Endometrial microvascular endothelial cells (primary cell): Measurements from ENCODE around the gene TRAPPC6A. TPM values are rescaled to one million over a fixed set of nuclear protein-coding genes. Genes with fewer than 3 reads are reported as not detected.

Experiments
- in situ Hi-C: cut with HindIII; loops from 2 replicates; pipeline ENCODE4 v1.10.0; 2017; ENCODE audit warnings: low sequenced_read_pairs, low pct_unique_long_range_greater_than_20kb; ENCODE audit errors: inconsistent ontology term
- total RNA-seq: library from RNA; depleted of rRNA; stranded (reverse); fragments of >200 nt; gene quantifications from one replicate; pipeline ENCODE4 v1.2.3, GENCODE V29; 2015; ENCODE audit errors: inconsistent ontology term

TRAPPC6A gene
- total RNA-seq, 1 donor from 2014 or later, result 8.8 TPM

- in situ Hi-C loops, result no loop called here
Measured at GRCh38 chr19:45166723-45167252, 11.2 kb downstream of the TRAPPC6A start.

DNA sequence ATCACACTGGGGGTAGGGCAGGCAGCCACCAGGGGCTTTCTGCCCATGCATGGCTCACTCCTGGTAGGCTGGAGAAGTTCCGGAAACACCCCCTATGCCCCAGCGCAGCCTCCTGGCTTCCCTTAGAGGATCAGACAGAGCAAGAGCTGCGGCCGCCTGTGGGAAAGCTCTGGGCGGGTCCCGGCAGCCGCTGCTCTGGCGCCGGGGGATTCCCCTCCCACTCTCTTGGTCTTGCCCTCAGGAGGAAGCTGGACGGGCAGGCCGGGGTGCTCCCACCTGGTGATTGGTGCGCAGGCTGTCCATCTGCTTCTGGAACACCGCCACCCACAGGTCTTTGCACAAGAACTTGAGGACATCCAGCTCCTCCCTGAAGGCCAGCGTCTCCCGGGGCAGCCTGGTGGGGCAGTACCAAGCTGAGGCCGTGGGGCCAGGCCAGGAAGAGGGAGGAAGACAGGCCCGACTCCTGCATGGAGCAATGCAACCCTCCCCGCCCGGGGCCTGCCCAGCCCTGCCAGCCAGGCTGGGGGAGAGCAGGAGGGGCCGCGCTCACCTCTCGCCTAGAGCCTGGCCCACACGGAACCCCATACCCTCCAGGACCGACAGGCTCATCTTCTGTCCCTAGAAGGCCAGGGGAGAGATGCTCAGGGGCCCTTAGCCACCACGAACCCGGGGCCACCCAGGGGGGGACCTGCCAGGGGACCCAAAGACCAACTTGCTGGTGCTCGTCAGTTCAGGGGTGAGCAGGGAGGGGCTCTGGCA is 13.3 kb downstream of the TRAPPC6A start:
- in situ Hi-C loops, result no loop called here

GRCh38 chr19:45163751-45164460 is 14.1 kb downstream of the TRAPPC6A start:
- in situ Hi-C loops, result no loop called here

- in situ Hi-C loops, result no loop called here
Measured at GRCh38 chr19:45163156-45163555, 14.9 kb downstream of the TRAPPC6A start.

GRCh38 chr19:45162608-45163143 is 15.4 kb downstream of the TRAPPC6A start:
- in situ Hi-C loops, result no loop called here

DNA sequence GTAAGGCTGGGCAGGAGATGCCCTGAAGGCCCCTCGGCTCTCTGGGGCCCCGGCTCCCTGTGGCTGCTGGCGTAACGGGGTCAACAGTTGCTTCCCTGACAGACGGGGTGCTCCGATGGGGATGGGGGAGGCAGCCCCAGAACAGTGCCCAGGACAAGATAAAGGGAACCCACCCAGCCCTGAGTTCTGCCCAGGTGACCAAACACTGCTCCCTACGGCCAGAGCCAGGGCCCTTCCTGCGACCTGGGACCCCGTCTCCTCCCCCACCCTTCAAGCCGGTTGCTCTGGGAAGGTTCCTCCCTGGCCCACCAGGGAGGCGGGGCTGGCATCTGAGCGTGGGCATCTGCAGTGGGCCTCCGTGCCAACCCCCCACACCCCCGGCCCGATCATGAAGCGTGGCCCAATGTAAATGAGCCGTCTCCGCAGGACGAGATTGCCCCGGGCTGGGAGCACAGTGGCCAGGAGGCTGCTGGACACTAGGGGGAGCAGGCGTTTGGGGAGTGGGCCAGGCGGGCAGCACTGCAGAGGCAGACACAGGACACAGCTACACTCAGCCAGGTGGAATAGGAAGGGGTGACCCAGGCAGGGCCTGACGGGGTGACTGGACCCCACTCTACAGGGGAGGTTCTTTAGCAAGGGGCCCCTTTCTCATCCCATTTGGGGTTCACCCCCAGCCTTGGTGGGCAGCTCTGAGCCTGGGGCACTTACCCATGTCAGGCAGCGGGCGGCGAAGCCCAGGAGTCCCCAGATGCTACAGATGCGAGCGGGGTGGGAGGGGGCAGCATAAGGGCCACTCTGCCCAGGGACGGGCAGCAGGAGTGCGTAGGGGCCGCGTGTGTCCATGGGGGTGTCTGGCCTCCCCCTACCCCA is 16.1 kb downstream of the TRAPPC6A start:
- in situ Hi-C loops, result no loop called here

GRCh38 chr19:45160870-45161737 is 16.9 kb downstream of the TRAPPC6A start, which contains the start of gene NKPD1:
Gene NKPD1, minus strand, starts transcription at chr19:45160982. Its CDS starts 832 bp downstream, at chr19:45160150.
- in situ Hi-C loops, result no loop called here

- in situ Hi-C loops, result no loop called here
Measured at GRCh38 chr19:45159971-45160324, 18.1 kb downstream of the TRAPPC6A start.

GRCh38 chr19:45159210-45159970 is 18.6 kb downstream of the TRAPPC6A start:
- in situ Hi-C loops, result no loop called here

- in situ Hi-C loops, result no loop called here
Measured at GRCh38 chr19:45158503-45159209, 19.4 kb downstream of the TRAPPC6A start.

- in situ Hi-C loops, result no loop called here
Measured at GRCh38 chr19:45156751-45157150, 21.3 kb downstream of the TRAPPC6A start.

- in situ Hi-C loops, result no loop called here
Measured at GRCh38 chr19:45156011-45156630, 21.9 kb downstream of the TRAPPC6A start.

GRCh38 chr19:45154064-45154827 is 23.8 kb downstream of the TRAPPC6A start:
- in situ Hi-C loops, result no loop called here

DNA sequence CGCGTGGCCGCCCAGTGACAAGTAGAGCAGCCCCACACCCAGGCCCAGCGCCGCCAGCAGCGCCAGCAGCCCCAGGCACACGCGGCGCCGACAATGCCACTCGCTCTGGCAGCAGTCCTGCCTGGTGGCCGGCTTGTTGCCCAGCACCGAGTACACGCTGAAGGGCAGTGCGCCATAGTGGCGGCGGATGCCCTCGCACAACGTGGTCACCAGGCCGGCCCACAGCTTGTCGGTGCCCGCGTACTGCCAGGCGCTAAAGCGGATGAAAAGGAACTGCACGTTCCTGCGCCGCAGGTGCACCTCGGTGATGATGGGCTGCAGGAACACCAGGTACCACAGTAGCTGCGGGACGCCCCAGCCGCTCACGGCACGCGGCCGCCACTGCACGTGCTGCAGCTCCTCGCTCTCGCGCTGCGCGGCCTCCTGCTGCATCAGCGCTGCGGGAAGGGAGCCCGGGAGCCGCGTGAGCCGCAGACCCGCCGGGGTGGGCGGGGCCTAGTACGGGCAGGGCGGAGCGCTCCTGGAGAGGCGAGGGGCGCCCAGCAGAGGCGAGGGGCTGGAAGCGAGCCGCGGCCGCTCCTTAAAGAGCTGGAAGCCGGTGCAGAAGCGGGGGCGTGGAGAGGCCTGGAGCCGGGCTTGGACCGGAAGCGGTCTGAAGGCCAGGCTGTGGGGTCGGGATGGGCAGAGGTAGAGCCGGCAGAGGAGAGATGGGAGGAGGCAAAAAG is 24.5 kb downstream of the TRAPPC6A start:
- in situ Hi-C loops, result no loop called here
